OCI-LY7 (cell line): ENCODE measurements around the gene CT45A10.

Experiments used
- CTCF ChIP-seq: fragments of 200-600 bp; sonication (generic); conservative IDR thresholded peaks from 2 replicates; pipeline ENCODE4 v1.5.1; 2014; ENCODE audit warnings: mild to moderate bottlenecking, antibody characterized with exemption, low read length, moderate library complexity, mixed read lengths
- EZH2phosphoT487 ChIP-seq: fragments of 200-600 bp; sonication (generic); IDR thresholded peaks from 2 replicates; pipeline ENCODE4 v1.6.1; 2018; ENCODE audit warnings: low read depth, borderline replicate concordance, mild to moderate bottlenecking, mixed run types, antibody characterized with exemption, low read length, moderate library complexity, mixed read lengths

- TF ChIP-seq CTCF: no peak
- TF ChIP-seq EZH2phosphoT487: no peak
Measured at GRCh38 chrX:135890087-135890585, 3.1 kb downstream of the CT45A10 start.
